ENCODE data around the gene LOXL1.

GRCh38 chr15:73936588-73937290 lies 10.5 kb downstream of the LOXL1 start:
- TF ChIP-seq CTCF (IDR thresholded peaks at IDR 0.05 in 4 of 5, conservative IDR thresholded peaks at IDR 0.05 in 1 of 5), result no peak
- no peak for TF ChIP-seq POLR2A (IDR thresholded peaks at IDR 0.05)
